Measurements from ENCODE around the gene FOXP2.

The FOXP2 gene

GRCh38 chr7:114703677-114704076 is 289.1 kb downstream of the FOXP2 start:
- no peak for DNase-seq (ENCODE audit: extremely low read depth in 1 of 2, low read depth in 1 of 2)

- DNase-seq (ENCODE audit: extremely low read depth in 1 of 2, low read depth in 1 of 2), result no peak
Observed at GRCh38 chr7:114708646-114709045, 294.0 kb downstream of the FOXP2 start.

- DNase-seq (ENCODE audit: extremely low read depth in 1 of 2, low read depth in 1 of 2), result no peak
Observed at GRCh38 chr7:114710499-114710898, 295.9 kb downstream of the FOXP2 start.

GRCh38 chr7:114711241-114711640 is 296.6 kb downstream of the FOXP2 start:
- no peak for DNase-seq (ENCODE audit: extremely low read depth in 1 of 2, low read depth in 1 of 2)

GRCh38 chr7:114715907-114716306 is 301.3 kb downstream of the FOXP2 start:
- DNase-seq (ENCODE audit: extremely low read depth in 1 of 2, low read depth in 1 of 2), result no peak

GRCh38 chr7:114718861-114719260 is 304.2 kb downstream of the FOXP2 start:
- DNase-seq (ENCODE audit: extremely low read depth in 1 of 2, low read depth in 1 of 2), result no peak

- no peak for DNase-seq (ENCODE audit: extremely low read depth in 1 of 2, low read depth in 1 of 2)
Observed at GRCh38 chr7:114720725-114721124, 306.1 kb downstream of the FOXP2 start.

- DNase-seq (ENCODE audit: extremely low read depth in 1 of 2, low read depth in 1 of 2), result no peak
Observed at GRCh38 chr7:114722562-114722961, 307.9 kb downstream of the FOXP2 start.

GRCh38 chr7:114723308-114723707 is 308.7 kb downstream of the FOXP2 start:
- DNase-seq (ENCODE audit: extremely low read depth in 1 of 2, low read depth in 1 of 2), result no peak

GRCh38 chr7:114740095-114740494 is 325.5 kb downstream of the FOXP2 start:
- DNase-seq (ENCODE audit: extremely low read depth in 1 of 2, low read depth in 1 of 2), result no peak

GRCh38 chr7:114740941-114741340 is 326.3 kb downstream of the FOXP2 start:
- DNase-seq (ENCODE audit: extremely low read depth in 1 of 2, low read depth in 1 of 2), result no peak

GRCh38 chr7:114741911-114742310 is 327.3 kb downstream of the FOXP2 start:
- DNase-seq (ENCODE audit: extremely low read depth in 1 of 2, low read depth in 1 of 2), result no peak

Data from activated CD8-positive, alpha-beta memory T cell treated with anti-CD3 and anti-CD28 coated beads for 1 hour (primary cell).